Stimulated activated CD8-positive, alpha-beta memory T cell treated with anti-CD3 and anti-CD28 coated beads, Interleukin-15, amount 100 ng/mL, for 24 hours (primary cell): ENCODE data around the gene BTBD19.
"Not testable (repeated sequence)": the region's sequence is repeated elsewhere in the genome, so short reads cannot be mapped to it uniquely, and the experiment has no call there.

Experiments
- DNase-seq: peaks from one replicate; pipeline ENCODE4 v3.0.0-alpha.2; 2020; ENCODE audit warnings: low read depth

BTBD19 gene, protein sequence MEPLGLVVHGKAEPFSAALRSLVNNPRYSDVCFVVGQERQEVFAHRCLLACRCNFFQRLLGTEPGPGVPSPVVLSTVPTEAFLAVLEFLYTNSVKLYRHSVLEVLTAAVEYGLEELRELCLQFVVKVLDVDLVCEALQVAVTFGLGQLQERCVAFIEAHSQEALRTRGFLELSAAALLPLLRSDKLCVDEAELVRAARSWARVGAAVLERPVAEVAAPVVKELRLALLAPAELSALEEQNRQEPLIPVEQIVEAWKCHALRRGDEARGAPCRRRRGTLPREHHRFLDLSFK

GRCh38 chr1:44808063-44808937 is at the start of gene BTBD19:
Gene BTBD19, plus strand, starts transcription at chr1:44808523. Its CDS starts 298 bp downstream, at chr1:44808821.
- no peak for DNase-seq

DNA sequence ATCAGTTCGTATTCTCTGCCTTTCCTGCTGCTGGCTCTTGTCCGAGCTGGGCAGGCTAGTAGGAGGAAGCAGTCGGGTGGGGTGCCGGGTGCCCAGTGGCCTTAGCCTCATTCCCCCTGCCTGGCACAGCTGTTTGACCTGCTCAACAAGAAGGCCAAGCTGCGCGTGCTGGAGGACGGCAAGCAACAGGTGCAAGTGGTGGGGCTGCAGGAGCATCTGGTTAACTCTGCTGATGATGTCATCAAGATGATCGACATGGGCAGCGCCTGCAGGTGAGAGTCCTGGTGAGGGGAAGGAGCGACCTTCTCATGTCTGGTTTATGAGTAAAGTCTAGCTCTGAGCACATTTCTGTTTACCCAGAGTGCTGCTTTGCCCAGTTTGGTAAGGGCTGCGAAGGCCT is 49.2 kb upstream of the BTBD19 start:
- no peak for DNase-seq

GRCh38 chr1:44760876-44761275 is 47.4 kb upstream of the BTBD19 start:
- no peak for DNase-seq

DNA sequence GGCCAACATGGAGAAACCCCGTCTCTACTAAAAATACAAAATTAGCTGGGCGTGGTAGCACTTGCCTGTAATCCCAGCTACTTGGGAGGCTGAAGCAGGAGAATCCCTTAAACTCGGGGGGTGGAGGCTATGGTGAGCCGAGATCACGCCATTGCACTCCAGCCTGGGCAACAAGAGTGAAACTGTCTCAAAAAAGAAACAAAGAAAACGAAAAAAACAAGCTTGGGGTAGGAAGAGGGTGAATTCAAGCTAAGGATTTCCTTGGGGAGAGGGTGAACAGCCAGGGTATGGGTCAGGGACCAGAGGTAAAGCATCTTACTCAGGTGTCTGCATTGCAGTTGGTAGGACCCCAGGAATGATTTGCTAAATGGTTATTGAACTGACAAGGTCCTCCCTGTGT is 41.9 kb upstream of the BTBD19 start:
- not testable (repeated sequence) for DNase-seq

DNA sequence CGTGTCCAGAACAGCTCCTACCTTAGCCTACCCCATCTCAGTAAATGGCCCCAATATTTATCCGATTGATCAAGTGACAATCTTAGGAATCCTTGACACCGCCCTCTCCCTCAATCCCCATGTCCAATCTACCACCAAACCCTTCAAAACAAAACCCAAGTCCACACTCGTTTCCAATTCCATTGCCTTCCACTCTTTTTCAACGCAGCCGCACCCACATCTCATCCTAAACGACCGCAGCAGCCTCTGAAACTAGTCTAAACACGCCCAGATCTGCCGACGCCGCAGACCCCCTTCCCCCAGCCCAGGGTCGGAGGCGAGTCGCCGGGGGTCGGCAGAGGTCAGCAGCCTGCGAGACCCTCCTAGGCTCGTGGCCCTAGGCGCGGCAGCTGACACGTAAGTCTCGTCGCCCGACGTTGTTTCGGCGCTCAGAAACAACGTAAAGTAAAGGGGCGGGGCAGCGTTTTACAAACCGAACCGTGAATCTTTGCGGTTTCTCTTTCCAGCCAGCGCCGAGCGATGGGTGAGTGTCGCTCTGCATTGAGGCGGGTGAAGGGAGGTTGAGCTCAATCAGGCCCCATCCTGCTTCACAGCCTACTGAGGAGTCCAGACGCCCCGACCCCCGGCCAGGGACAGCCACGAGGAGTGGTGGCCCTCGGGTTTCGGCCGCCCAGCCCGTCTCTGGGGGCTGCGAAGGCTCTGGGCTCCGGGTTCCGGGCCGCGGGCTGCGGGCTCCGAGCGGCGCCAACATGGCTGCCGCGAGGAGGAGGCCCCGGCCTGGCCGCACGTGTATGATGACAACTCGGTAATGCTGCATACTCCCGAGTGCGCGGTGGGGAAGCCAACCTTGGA is 33.0 kb upstream of the BTBD19 start, which contains the start of gene RPS8:
RPS8 (plus strand) TSS at position 463 of the 852 bp plus-strand sequence; CDS start at position 520, 57 bp downstream.
- peak; percentile 75 for DNase-seq

DNA sequence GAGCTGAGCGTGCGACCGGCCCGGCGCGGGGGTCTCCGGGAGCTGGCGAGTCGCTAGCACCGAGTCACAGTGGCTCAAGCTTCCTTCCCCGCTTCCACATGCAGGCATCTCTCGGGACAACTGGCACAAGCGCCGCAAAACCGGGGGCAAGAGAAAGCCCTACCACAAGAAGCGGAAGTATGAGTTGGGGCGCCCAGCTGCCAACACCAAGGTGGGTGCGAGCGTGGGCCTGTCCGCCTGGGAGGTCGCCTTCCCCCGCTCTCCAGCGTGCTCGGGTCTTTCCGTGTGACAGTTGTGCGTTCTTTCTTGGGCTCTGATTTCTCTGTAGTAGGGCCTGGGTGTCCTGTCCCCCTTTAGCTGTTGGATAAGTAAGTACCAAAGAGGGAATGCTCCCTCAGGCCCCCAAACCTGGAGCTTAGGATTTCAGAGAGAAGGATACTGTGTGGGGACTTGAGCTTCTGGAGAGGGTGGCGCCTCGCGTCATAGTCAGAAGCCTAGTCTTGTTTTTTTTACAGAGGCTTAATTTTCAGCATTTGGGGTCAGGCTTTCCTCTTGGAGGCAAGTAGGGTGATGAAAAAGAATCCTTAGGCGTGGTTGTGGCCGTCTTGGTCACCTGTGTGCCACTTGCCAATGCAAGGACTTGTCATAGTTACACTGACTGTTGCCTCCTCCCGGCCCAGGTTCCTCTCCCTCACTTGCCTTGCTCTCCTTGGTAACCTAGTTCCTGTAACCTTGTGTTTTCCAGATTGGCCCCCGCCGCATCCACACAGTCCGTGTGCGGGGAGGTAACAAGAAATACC is 32.2 kb upstream of the BTBD19 start:
- peak; percentile 13 for DNase-seq

- DNase-seq: no peak
Measured at GRCh38 chr1:44776730-44777068, 31.6 kb upstream of the BTBD19 start.

DNA sequence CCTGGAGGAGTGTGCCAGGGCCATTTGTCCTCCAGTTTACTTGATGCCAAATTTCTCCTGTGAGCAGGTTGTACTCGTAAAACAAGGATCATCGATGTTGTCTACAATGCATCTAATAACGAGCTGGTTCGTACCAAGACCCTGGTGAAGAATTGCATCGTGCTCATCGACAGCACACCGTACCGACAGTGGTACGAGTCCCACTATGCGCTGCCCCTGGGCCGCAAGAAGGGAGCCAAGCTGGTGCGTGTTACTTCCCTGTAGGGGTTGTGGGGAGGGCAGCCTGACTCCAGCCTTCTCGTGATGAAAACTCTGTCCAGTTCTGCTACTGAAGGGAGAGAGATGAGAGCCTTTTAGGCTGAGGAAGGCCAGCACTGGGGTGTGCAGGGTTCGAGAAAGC is 30.8 kb upstream of the BTBD19 start:
- no peak for DNase-seq

DNA sequence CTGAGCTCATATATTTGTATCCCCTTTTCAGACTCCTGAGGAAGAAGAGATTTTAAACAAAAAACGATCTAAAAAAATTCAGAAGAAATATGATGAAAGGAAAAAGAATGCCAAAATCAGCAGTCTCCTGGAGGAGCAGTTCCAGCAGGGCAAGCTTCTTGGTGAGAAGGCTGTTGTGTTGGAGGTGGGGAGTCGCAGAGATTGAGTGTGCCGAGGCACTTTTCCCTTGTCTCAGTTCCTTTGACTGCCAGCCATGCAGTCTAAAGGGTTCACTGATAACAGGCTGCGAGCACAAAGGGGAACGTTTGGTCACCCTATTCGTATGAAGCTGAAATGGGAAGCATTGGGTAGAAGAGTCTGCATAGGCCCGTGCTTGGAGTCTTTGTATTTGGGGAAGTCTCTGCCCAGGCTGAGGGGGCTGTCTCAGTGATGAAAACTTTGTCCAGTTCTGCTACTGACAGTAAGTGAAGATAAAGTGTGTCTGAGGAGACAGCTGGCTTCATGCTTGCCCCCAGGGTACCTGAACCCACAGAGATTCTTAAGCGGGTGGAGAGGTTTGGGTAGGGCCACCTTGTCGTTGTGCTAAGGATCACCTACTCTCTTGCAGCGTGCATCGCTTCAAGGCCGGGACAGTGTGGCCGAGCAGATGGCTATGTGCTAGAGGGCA is 30.2 kb upstream of the BTBD19 start:
- no peak for DNase-seq

- no peak for DNase-seq
Measured at GRCh38 chr1:44778705-44779576, 29.4 kb upstream of the BTBD19 start.

GRCh38 chr1:44780583-44781121 is 27.7 kb upstream of the BTBD19 start:
- DNase-seq: no peak

DNA sequence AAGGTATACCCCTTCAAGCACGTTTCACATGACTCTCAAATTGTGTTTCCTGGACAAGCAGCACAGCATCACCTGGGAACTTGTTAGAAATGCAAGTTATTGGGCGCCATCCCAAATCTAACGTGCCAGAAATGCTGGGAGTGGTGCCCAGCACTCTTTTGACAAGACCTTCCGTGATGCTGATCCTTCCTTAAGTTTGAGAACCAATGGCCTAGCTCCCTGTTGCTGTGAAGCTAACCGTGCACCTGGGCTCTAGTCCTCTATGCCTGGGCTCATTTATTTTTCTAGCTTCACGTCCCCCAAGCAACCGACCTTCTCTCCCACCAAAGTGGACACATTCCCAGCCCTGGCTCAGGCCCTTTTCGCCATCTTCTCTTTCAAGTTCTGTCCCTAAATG is 24.6 kb upstream of the BTBD19 start:
- DNase-seq: no peak

DNA sequence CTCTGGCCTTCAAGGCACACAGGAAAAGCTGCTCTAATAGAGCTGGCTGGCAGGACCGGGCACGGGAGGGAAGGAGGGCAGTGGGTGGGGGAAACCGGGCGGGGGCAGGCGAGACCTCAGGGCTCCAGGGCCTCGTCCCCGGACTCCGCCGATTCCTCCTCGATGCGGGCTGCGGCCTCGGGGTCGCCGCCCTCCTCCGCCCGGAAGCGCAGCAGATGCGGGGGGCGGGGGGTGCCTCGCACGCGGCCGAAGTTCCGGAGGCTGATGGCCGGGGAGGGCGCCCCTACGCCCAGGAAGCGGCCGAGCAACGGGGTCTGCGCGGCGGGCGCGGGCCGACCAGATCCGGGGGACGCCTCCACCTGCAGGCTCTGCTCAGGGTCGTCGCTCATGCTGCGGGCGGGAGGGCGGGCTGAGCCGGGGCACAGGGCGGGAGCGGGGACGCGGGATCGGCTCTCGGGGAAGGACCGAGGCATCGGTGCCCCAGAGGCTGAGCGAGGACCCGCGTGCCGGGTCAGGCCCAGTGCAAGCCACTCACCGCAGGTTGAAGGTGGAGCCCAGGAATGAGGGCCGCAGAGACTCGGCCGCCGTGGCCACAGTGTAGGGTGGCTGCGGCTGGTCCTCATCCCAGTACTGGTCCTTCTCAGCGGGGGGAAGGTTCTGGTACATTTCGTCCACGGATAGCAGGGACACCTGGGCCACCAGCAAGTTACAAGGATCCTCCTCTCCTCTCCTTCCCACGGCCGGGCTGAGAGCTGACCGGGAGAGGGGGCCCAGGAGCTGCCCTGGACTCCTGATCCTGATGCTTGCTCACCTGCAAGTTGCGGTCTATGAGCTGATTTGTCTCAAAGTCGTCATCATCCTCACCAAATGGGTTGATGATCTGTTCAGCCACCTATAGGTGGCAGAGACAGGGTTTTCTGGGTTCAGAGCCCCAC is 24.0 kb upstream of the BTBD19 start:
- DNase-seq: no peak

DNA sequence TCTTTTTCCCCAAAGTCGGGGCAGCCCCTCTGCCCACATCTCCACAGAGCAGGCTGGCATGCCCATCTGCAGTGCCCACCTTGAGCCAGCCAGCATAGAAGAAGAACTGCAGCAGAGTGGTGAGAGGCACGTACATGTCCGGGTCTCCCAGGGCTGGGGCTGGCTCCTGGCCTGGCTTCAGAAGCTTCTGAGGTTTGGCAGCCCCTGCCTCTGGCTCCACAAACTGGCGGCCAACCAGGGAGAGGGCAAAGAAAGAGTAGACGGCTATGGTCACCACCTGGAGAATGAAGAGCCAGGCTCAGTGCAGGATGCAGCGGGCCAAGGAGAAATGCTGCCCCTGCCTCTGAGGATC is 23.3 kb upstream of the BTBD19 start:
- no peak for DNase-seq

GRCh38 chr1:44785501-44786137 is 22.7 kb upstream of the BTBD19 start:
- DNase-seq: no peak

GRCh38 chr1:44786138-44786840 is 22.0 kb upstream of the BTBD19 start:
- no peak for DNase-seq

GRCh38 chr1:44786841-44787426 is 21.4 kb upstream of the BTBD19 start:
- no peak for DNase-seq
